Fibroblast of the conjunctiva (primary cell): ENCODE results near the gene PLEKHH1.
"Not testable (repeated sequence)": the region's sequence is repeated elsewhere in the genome, so short reads cannot be mapped to it uniquely, and the experiment has no call there.

ENCODE experiments used
- DNase-seq: peaks from one replicate; pipeline ENCODE4 v3.0.0-alpha.2; 2010; ENCODE audit warnings: low read depth

PLEKHH1 gene

GRCh38 chr14:67583711-67584644 lies 50.9 kb downstream of the PLEKHH1 start:
- peak; percentile 18 for DNase-seq

DNA sequence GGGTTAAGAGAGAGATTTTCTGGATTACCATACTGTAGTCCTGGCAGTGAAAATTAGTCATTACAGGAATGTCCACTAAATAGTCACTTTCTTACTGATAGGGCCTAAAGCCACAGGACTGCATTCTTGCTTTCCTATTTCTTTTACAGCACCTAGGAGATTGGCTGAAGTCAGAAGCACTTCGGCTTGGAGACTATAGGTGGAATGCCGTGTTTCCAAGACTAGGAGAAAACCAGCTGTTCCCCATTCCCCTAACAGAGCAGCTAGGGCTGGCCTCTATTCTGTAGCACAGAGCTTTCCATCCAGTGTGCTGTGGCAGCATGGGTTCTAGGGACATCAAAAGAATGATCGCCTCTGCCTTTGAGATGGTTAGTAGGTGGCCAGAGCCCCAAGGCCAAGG lies 51.9 kb downstream of the PLEKHH1 start:
- DNase-seq = no peak

GRCh38 chr14:67586369-67586768 lies 53.3 kb downstream of the PLEKHH1 start:
- no peak for DNase-seq

GRCh38 chr14:67589204-67589770 lies 56.2 kb downstream of the PLEKHH1 start:
- no peak for DNase-seq

GRCh38 chr14:67593650-67594049 lies 60.6 kb downstream of the PLEKHH1 start:
- not testable (repeated sequence) for DNase-seq

DNA sequence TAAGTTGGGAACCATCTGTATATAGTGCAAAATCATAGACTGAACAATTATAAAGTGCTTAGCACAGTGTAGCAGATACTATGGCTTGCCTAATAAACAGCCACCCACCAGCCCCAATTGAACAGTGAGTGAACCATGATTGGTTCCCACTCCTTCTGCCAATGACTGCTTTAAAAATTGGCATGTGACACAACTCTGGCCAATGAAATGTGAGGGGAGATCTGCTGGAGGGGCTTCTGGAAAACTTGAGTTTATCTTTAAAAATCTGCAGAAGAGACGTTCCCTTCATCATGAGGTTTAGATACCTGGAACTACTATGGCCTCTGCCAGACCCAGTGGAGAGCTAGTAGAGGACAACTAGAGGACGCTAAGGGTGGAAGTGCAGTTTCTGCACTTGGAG lies 62.3 kb downstream of the PLEKHH1 start:
- no peak for DNase-seq

- DNase-seq = peak; percentile 56
These were observed 66.8 kb downstream of the PLEKHH1 start, which contains the start of gene PIGH for GRCh38 chr14:67599698-67600561. TSS of gene PIGH (minus strand) at chr14:67600268. CDS start at chr14:67600203, 65 bp downstream.

- not testable (repeated sequence) for DNase-seq
These were observed 67.5 kb downstream of the PLEKHH1 start for GRCh38 chr14:67600562-67600974.

DNA sequence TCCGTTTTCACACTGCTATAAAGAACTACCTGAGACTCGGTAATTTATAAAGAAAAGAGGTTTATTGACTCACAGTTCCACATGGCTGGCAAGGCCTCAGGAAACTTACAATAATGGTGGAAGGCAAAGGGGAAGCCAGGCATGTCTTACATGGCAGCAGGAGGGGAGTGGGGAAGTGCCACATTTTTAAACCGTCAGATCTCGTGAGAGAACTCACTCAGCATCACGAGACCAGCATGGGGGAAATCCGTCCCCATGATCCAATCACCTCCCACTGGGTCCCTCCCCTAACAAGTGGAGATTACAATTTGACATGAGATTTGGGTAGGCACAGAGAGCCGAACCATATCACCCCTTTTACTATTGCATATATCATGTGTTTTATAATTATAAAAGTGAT lies 69.0 kb downstream of the PLEKHH1 start:
- no peak for DNase-seq

- no peak for DNase-seq
These were observed 70.0 kb downstream of the PLEKHH1 start for GRCh38 chr14:67602995-67603545.

DNA sequence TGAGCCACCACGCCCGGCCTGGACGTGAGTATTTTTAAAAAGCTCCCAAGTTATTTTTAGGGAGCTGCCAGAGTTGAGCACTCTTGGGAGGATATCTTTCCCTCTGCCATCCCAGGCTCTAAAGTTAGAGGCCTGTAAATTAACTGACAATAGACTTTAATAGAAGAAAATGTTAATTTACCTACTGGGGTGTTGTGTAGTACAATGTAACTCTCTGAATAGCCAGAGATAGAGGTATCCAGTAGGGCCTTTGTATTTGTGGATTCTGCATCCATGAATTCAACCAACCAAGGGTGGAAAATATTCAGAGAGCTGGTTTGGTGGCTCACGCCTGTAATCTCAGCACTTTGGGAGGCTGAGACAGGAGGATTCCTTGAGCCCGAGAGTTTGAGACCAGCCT lies 74.6 kb downstream of the PLEKHH1 start:
- DNase-seq = no peak

GRCh38 chr14:67609642-67610310 lies 76.7 kb downstream of the PLEKHH1 start:
- DNase-seq = no peak

DNA sequence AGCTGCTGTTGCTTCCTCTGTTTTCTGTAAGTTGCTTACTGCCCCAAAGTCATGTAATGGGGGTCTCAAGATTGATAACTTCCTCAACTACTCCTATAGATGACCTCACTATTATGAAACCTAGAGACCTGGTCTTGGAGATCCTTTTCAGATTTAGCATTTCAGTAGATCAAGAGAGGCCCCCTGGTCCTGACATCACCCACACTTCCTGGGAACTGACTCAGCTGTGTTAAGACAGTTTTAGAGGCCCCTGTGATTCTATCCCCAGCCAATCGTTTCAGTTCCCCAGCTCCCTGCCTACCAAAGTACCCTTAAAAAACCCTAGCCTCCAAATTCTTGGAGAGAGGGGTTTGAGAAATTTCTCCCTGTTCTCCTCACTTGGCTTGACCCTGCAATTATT lies 77.4 kb downstream of the PLEKHH1 start:
- no peak for DNase-seq

GRCh38 chr14:67618617-67619063 lies 85.5 kb downstream of the PLEKHH1 start:
- peak; percentile 80 for DNase-seq

DNA sequence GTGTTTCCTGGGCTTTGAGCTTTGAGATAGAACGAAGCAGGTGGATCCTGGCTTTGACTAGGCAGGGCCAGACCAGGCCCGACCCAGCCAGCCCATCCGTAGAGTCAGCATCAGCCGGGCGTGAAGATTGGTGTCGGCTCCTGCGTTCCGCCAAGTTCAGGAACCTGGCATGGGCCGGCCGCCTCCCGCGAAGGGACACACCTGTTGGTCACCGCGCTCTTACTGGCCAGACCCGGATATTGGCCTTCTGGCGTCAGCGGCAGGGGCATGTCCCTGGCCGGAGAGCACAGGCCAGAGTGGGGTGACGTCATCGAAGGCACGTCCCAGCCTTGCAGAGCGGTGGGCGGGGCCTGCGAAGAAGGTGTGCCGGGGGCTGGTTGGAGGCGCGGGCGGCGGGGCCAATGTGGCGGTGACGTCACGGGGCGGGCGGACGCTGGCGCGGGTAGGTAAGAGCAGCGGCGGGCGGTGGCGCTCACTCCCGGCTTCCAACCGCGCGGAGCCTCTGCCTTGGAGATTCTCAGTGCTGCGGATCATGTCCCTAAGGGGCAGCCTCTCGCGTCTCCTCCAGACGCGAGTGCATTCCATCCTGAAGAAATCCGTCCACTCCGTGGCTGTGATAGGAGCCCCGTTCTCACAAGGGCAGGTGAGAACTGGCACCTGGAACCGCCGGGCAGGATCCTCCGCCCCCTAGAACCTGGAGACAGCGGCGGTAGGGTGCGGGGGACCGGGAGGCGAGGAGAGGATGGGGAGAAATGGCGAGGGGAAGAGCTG lies 86.5 kb downstream of the PLEKHH1 start, which contains the start of gene ARG2:
Gene ARG2, plus strand, starts transcription at position 475 of the 771 bp plus-strand sequence. Its CDS starts 58 bp downstream, at position 533.
- peak; percentile 83 for DNase-seq

DNA sequence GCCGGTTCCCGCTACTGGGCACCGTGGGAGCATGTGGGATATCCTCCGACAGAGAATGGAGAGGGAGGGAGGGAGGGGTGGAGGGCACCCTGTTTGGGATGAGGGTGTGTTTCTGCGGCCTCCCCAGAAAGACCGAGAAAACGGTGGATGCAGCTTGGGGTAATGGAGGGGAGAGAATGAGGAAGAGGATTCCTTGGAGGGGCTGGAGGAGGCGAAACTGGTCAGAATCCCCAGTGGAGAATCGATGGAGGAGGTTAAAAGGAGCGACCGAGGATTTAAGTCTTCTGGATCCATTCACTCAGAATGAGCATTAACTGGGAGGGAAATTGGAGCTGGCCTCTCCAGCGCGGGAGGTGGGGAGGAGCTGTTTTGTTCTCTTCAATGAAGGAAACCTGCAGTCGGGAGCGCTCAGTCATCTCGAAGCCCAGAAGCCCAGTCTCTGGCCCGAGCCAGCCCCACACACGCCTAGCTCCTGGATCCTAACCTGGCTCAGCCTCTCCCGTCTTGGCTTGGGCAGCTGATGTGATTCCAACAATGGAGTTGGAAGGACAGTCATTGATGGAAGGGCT lies 87.2 kb downstream of the PLEKHH1 start:
- no peak for DNase-seq

DNA sequence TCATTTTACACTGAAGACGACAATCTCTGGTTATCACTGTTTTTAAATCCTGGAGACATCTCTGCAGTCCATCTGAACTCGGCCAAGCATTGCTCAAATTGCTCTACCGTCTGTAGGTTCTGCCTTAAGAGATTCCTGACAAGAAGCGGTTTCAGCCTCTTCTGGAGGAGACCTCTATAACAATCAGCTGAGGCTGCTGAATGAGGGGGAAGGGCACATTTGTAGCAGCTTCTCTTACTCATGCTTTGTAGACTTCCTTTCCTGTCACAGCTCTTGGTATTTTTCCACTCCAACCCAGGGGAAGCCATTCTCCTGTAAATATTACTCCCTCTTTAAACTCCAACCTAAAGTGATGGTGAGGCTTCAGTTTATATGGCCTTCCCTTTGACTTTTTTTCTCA lies 89.6 kb downstream of the PLEKHH1 start:
- no peak for DNase-seq

GRCh38 chr14:67623114-67623513 lies 90.0 kb downstream of the PLEKHH1 start:
- DNase-seq = no peak

- not testable (repeated sequence) for DNase-seq
These were observed 93.0 kb downstream of the PLEKHH1 start for GRCh38 chr14:67626131-67626530.

DNA sequence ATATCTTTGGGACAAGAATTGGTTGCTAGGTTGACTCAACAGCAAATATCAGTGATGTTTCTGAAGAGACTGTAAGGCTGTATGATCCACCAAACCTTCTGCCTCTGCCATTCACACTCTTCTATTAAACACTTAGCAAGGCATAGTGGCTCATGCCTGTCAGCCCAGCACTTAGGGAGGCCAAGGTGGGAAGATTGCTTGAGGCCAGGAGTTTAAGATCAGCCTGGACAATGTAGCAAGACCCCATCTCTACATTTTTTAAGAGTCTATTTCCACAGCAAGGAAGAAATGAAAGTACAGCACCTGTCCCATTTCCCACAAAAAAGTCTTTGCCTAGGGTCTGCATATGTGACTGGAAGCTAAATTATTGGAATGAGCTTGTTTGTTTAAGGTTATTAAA lies 94.4 kb downstream of the PLEKHH1 start:
- no peak for DNase-seq
